Fibroblast of skin of right quadriceps (primary cell): ENCODE results near the gene TBCD.

ENCODE experiments used
- DNase-seq: peaks from one replicate; pipeline ENCODE4 v3.0.0-alpha.2; 2013

Gene TBCD

GRCh38 chr17:82927661-82928601, 176.1 kb downstream of the TBCD start:
- no peak for DNase-seq

DNA sequence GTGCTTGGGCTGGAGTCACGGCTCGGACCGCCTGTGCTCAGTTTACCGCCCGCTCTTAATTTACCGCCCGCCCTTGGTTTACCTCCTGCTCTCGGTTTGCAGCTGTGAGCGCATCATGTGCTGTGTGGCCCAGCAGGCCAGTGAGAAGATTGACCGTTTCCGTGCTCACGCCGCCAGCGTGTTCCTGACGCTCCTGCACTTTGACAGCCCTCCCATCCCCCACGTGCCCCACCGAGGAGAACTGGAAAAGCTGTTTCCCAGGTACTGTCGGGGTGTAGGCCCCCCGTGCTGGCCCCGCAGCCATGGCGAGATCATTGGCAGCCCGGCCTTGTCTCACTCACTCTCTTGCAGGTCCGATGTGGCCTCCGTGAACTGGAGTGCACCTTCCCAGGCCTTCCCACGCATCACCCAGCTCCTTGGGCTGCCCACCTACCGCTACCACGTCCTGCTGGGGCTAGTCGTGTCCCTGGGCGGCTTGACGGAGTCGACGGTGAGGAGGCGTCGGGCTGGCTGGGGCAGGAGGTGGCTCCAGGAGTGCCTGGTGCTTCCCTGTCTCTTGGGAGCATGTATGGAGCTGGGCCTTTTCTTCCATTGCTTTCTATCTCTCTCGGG, 177.3 kb downstream of the TBCD start:
- no peak for DNase-seq

DNA sequence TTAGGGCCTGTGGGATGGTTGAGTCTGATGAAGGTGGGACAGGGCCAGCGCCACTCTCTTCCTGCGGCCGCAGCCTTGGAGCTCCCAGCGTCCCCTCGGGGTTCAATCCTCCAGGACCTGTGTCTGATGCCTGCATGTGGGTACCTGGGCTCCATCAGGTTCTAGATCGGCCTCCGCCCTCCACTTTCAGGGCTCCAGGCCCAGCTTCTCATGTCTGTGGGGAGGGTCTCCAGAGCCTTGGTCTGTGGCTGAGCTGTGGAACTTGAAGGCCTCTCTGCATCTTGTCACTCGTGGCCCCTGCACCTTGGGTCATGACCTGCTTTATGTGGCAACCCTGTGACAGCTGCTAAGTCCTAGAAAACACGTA, 177.8 kb downstream of the TBCD start:
- no peak for DNase-seq

DNA sequence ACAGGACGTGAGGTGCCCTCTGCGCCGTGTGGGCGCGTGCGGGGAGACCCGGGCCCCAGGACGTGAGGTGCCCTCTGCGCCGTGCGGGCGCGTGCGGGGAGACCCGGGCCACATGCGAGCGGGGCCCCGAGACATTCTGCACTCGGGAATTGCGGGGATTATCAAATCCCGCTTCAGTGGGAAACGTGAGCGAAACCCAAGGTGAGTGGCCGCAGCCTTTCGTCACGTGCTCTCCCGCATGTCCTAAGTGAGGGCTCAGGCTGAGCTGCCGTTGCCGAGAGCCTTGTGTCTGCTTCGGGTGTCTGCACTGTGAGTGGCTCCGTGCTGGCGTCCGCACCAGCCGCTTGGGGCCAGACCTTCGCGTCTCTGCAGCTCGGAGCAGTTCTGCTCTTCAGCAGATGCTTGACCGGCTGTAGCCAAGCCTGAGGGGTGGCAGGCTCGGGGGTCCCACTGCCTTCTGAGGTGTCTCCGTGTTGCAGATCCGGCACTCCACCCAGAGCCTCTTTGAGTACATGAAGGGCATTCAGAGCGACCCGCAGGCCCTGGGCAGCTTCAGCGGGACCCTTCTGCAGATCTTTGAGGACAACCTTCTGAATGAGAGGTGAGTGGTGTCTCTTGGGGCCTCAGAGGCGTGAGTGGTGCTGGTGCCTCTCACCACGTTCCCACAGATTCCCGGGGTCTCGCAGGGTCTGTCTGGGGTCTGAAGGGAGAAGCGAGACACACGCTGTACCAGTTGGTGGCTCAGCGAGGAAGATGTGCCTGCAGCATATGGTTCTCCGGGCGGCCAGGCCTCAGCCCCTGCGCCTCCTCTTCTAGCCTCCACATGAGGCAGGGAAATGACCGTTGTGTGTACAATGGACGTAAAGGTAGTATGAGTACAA, 178.4 kb downstream of the TBCD start:
- DNase-seq: no peak

DNA sequence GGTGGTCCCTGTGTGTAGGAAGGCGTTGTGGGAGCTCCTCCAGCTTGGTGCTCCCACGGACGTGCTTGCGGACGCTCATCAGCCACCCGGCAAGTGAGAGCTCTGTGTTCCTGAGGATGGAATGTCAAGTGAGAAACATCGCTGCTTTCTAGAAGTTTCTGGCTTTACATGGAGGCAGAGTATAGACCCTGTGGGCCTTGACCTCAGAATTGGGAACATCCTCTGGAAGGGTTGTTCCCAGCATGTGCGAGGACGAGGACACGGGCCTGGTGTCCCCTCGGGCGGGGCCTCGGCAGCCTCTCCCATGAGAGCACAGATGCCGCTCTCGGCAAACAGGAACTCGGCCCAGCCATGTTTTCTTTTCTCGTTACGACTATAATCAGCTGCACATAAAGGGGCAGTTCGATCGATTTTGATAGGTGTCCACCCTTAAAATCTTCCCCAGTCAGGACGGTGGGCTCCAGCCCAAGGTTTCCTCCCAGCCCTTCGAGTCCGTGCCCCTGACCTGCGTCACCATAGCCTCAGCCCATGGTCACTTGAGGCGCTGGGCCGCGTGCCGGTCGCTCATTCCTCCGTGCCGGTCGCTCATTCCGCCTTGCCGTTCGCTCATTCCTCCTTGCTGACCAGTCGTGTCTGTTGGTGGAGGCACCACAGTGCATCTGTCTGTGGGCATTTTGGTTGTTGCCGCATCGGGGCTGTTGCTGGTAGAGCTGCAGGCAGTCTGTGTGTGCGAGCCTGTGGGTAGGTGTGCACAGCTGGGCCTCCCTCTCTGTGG, 179.2 kb downstream of the TBCD start:
- no peak for DNase-seq

DNA sequence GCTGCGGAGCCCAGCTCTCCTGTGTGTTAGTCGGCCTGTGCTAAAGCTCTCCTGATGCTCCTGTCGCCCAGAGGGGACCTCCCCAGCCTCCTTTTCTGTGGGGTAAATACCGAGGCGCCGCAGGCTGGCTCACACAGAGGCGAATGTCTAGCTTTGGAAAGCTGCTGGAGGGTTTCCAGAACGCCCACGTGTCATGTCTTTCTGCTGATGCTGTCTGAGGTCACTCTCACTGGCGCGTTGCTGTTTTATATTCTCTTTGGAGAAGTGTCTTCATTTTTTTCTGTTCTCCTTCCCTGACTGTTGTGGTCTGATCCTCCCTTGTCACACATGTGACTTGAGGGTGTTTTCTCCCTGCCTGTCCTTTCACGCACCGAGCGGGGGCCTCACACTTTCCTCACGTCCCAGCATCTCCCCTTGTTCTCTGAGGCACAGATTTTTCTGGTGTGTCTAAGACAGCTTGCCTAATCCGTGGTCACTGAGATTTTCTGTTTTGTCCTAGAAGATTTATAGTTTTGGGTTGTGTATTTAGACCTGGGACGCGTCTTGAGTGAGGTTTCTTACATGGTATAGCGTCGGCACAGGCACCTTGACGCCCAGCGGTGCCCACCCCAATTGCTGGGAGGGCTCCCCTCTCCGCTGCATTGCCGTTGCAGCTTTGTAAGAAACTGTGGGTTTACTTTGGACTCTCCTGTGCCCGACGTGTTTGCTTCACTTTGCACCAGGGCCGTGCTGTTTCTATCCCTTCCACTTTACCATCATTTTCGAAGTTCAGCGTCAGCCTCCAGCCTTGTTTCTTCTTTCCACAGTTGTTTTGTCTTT, 180.0 kb downstream of the TBCD start:
- DNase-seq: peak; percentile 89

- DNase-seq: peak; percentile 70
Observed at GRCh38 chr17:82932518-82933310, 180.8 kb downstream of the TBCD start.

DNA sequence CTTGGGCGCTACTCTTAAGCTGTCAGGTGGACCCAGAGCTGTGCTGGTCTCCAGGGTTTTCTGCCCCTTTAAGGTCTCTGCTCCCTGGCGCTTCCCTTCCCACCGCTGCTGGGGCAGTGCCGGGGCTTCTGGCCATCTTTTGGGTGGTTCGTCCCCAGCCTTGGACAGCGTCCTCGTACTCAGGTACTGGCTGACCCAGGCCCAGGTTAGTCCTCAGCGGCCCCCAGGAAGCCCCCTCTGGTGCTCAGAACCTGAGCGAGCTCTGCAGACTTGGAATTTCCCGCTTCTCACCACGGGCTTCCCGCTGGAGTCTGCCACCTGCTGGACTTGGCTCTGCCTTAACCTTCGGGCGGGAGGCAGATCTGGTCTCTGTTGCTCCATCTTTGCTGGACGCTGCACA, 182.0 kb downstream of the TBCD start:
- no peak for DNase-seq

- DNase-seq: no peak
Observed at GRCh38 chr17:82935966-82936767, 184.3 kb downstream of the TBCD start.

- DNase-seq: no peak
Observed at GRCh38 chr17:82936768-82937171, 184.9 kb downstream of the TBCD start.

- no peak for DNase-seq
Observed at GRCh38 chr17:82937411-82938371, 185.8 kb downstream of the TBCD start.

DNA sequence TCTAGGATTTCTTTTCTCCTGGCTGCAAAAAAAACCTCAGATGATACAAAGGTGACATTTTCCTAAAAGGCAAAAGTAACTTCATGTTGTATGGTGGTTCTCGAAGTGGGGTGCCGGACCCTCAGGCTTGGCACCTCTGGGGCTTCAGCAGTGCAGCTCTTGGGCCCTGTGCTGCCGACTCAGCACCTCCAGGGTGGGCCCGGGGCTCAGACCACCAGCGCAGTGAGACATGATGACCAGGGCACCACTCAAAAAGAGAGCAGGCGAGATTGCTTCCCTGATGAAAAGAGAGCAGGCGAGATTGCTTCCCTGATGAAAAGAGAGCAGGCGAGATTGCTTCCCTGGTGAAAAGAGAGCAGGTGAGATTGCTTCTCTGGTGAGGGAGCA, 186.6 kb downstream of the TBCD start:
- DNase-seq: no peak

DNA sequence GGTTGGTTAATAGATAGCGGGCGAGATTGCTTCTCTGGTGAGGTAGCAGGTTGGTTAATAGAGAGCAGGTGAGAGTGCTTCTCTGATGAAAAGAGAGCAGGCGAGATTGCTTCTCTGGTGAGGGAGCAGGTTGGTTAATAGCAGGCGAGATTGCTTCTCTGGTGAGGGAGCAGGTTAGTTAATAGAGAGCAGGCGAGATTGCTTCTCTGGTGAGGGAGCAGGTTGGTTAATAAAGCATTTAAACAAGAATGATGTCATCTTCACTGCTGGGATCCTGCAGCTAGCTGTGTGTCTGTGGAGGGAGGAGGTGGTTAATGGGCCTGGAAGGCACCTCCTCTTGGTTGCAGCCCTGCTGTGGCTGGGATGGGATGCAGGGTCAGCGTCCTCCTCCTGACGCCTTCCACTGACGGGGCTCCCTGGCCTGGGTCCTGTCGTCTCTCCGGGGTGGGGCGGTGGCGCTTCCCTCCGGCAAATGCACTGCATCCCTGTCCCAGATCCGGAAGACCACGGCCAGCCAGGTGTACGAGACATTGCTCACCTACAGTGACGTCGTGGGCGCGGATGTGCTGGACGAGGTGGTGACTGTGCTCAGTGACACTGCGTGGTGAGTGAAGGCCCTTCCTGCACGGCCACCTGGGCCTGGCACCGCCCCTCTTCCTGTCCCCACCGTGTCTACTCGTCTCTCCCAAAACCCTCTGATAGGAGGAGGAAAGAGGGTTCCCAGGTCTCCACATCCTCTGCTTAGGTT, 187.2 kb downstream of the TBCD start:
- no peak for DNase-seq

- DNase-seq: no peak
Observed at GRCh38 chr17:82939621-82940135, 187.8 kb downstream of the TBCD start.

- DNase-seq: no peak
Observed at GRCh38 chr17:82940226-82941020, 188.6 kb downstream of the TBCD start.

DNA sequence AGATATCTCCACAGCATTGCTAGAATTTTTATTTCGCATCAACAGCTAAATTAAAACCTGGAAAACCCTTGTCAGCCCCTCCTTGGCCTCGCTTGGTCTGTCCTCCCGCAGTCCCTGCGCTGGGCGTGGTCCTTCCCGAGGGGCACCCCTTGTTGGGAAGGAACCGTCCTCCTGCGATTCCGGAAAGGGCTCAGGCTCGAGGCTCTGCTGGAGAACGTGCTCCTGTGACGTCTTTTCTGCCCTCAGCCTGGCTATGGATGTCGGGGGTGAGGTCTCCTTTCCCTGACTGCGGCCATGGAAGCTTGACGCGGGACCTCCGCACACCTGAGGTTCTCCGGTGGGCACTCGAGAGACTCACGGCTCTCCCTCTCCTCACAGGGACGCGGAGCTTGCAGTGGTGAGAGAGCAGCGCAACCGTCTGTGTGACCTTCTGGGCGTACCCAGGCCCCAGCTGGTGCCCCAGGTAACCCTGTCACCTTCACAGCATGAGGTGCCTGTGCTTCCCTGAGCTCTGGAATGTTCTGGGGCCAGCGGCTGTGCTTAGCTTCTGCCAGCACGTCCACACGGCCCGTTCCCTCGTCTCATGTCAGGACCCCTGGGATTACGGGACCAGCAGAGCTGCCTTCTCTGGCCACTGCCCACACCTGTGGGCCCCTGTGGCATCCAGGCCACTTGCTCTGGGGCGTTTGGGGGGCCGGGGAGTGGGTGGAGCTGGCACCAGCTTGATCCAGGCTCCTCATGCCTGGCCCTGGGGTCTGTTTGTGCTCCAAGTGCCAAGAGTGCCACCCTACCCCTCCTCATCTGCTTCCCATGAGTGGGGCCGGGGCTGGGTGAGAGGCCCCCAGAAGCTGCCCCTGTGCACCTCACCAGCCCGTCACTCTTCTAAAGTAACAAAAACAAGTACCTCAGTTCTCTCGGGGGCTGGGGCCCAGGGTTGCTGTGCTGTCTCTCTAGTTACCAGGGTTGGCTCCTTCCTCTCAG, 189.4 kb downstream of the TBCD start:
- no peak for DNase-seq
